Mesothelial cell of epicardium (in vitro differentiated cells): ENCODE data around the gene CADPS2. TPM values are rescaled to one million over a fixed set of nuclear protein-coding genes. Genes with fewer than 3 reads are reported as not detected.

ENCODE experiments used
- DNase-seq, 2 experiments: peaks; one replicate each; pipeline ENCODE4 v3.0.0; 2021; ENCODE audit warnings: low spot score in 2 of 2; ENCODE audit not compliant: unreplicated experiment in 2 of 2
- H3K27ac Mint-ChIP-seq: 2 replicates; pipeline ENCODE4 v1.8.0; 2021; ENCODE audit warnings: mixed read lengths
- H3K27me3 Mint-ChIP-seq: 2 replicates; pipeline ENCODE4 v1.8.0; 2021; ENCODE audit warnings: low read depth, mixed read lengths
- H3K36me3 Mint-ChIP-seq: 2 replicates; pipeline ENCODE4 v1.8.0; 2021; ENCODE audit warnings: mixed read lengths
- H3K4me1 Mint-ChIP-seq: 2 replicates; pipeline ENCODE4 v1.8.0; 2021; ENCODE audit warnings: mixed read lengths
- H3K4me3 Mint-ChIP-seq: 2 replicates; pipeline ENCODE4 v1.8.0; 2021; ENCODE audit warnings: mild to moderate bottlenecking, moderate library complexity, mixed read lengths
- H3K9me3 Mint-ChIP-seq: 2 replicates; pipeline ENCODE4 v1.8.0; 2021; ENCODE audit warnings: mixed read lengths
- CTCF ChIP-seq: fragments of 200-600 bp; sonication (generic); IDR thresholded peaks from one replicate; pipeline ENCODE4 v1.5.0; 2021; ENCODE audit warnings: antibody characterized with exemption; ENCODE audit not compliant: unreplicated experiment
- total RNA-seq: library from RNA; stranded (reverse); gene quantifications from 3 replicates; pipeline ENCODE4 v1.2.1, GENCODE V29; 2021

Gene CADPS2
- total RNA-seq, 1 donor from 2014 or later = 2.7 TPM

DNA sequence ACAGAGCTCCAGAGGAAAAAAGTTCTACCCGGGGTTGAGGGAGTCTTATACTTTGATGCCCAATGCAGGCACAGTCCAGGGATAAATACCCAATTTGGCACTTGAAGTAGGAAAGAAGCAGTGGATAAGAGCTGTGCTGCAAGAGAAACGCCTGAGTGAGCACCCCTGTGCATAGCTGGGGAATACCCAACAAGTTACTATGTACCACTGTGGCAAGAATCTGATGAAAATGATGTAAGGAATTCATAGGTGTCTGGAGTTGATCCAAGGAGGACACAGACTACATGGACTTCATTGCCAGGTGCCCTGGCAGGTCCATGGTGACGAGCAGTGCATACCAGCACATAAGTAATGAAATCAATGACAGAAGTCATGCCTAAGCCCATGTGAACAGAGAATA, 398.0 kb downstream of the CADPS2 start:
- Mint-ChIP-seq H3K4me1 (no peaks in the 10 kb centered on the region), H3K27me3 (no peaks in the 10 kb centered on the region), H3K27ac (no peak overlapping the region), H3K4me3 (no peak overlapping the region), H3K36me3 (no peaks in the 10 kb centered on the region), H3K9me3 (no peaks in the 10 kb centered on the region)
- TF ChIP-seq CTCF = no peak
- DNase-seq = no peak

- no peak for DNase-seq
- H3K27me3 Mint-ChIP-seq = no peaks in the 10 kb centered on the region
- H3K4me1 Mint-ChIP-seq = no peaks in the 10 kb centered on the region
- H3K27ac Mint-ChIP-seq = no peak overlapping the region
- no peak overlapping the region for H3K4me3 Mint-ChIP-seq
- TF ChIP-seq CTCF = no peak
- H3K36me3 Mint-ChIP-seq = no peaks in the 10 kb centered on the region
- no peaks in the 10 kb centered on the region for H3K9me3 Mint-ChIP-seq
These were observed 399.1 kb downstream of the CADPS2 start for GRCh38 chr7:122487131-122487530.

DNA sequence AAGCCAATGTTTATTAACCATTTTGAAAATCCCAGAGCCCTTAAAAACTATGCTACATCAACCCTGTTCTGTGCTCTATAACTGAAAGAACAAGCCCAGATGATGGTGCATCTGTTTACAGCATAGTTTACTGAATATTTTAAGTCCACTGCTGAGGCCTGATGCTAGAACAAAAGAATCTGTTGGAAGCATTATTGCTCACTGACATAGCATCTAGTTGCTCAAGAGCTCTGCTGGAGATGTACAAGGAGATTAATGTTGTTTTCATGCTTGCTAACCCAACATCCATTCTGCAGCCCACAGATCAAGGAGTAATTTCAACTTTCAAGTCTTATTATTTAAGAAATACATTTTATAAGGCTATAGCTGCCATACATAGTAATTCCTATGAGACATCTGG, 400.4 kb downstream of the CADPS2 start:
- DNase-seq = no peak
- Mint-ChIP-seq H3K36me3 (no peaks in the 10 kb centered on the region), H3K4me1 (no peaks in the 10 kb centered on the region), H3K9me3 (no peaks in the 10 kb centered on the region), H3K27me3 (no peaks in the 10 kb centered on the region), H3K27ac (no peak overlapping the region), H3K4me3 (no peak overlapping the region)
- TF ChIP-seq CTCF = no peak

DNA sequence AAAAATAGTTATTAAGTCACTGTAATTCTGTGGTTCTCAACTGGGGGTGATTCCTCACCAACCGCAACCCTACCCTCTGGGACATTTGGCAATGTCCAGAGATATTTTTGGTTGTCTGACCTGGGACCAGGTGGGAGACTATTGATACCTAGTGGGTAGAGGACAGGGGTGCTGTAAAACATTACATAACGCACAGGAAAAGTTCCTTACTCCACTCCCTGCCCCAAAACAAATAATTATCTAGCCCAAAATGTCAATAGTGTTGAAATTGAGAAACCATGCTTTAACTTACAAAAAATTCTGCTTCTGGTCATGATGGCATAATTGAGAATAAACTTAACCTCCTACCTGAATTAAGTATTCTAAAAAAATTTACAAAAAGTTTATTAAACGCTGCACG, 404.0 kb downstream of the CADPS2 start:
- no peaks in the 10 kb centered on the region for H3K27me3 Mint-ChIP-seq
- TF ChIP-seq CTCF = no peak
- DNase-seq = no peak

GRCh38 chr7:122470859-122471258, 415.4 kb downstream of the CADPS2 start:
- H3K27me3 Mint-ChIP-seq = peaks cover 2% of the 10 kb centered on the region
- no peaks in the 10 kb centered on the region for H3K9me3 Mint-ChIP-seq
- no peak for DNase-seq
- H3K4me1 Mint-ChIP-seq = no peaks in the 10 kb centered on the region
- no peak for TF ChIP-seq CTCF
- no peak overlapping the region for H3K4me3 Mint-ChIP-seq
- H3K36me3 Mint-ChIP-seq = no peaks in the 10 kb centered on the region
- H3K27ac Mint-ChIP-seq = no peak overlapping the region

More for the DNA sequence above, 404.0 kb downstream of the CADPS2 start:
- no peak overlapping the region for H3K27ac Mint-ChIP-seq
- H3K4me1 Mint-ChIP-seq = no peaks in the 10 kb centered on the region
- no peaks in the 10 kb centered on the region for H3K9me3 Mint-ChIP-seq
- no peaks in the 10 kb centered on the region for H3K36me3 Mint-ChIP-seq
- H3K4me3 Mint-ChIP-seq = no peak overlapping the region

DNA sequence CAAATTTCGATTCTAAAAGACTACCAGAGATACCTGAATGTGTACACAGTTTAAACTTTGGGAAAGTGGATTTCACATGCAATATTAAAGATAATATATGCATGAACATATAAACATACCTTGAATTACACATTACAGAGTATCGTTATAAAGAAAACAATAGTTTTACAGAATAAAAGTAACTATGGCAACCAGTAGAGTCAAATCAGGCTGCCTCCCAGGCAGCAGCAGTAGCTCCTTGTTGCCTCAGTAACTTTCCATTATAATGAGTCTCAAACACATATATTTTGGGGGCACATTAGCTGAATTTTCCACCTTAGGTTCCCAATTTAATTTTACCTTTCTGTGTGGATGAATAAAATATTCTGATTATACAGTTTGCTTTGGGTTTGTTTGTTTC, 417.3 kb downstream of the CADPS2 start:
- peaks cover 2% of the 10 kb centered on the region for H3K27me3 Mint-ChIP-seq
- TF ChIP-seq CTCF = no peak
- no peaks in the 10 kb centered on the region for H3K9me3 Mint-ChIP-seq
- no peaks in the 10 kb centered on the region for H3K4me1 Mint-ChIP-seq
- H3K36me3 Mint-ChIP-seq = no peaks in the 10 kb centered on the region
- DNase-seq = no peak
- no peak overlapping the region for H3K27ac Mint-ChIP-seq
- H3K4me3 Mint-ChIP-seq = no peak overlapping the region
